Gastroesophageal sphincter (tissue), 3 donors: ENCODE data around the gene SLC16A6.

ENCODE experiments used
- EP300 ChIP-seq: sonication (generic); formaldehyde crosslinking; IDR thresholded peaks from one replicate; pipeline ENCODE4 v1.6.1; 2017; ENCODE audit warnings: antibody characterized with exemption, mild to moderate bottlenecking
- POLR2A ChIP-seq, 2 donors: fragments of 450-650 bp; IDR thresholded peaks; one replicate each; pipeline ENCODE4 v1.6.1; 2017; ENCODE audit warnings: antibody characterized with exemption in 2 of 2, mild to moderate bottlenecking in 2 of 2, moderate library complexity in 1 of 2
- POLR2AphosphoS5 ChIP-seq: sonication (generic); formaldehyde crosslinking; IDR thresholded peaks from one replicate; pipeline ENCODE4 v1.6.1; 2017; ENCODE audit warnings: antibody characterized with exemption
- TF ChIP-seq, protein P1 (sequence below), 4 experiments: fragments of 200-600 bp in 2 of 4; fragments of 450-650 bp in 2 of 4; sonication (generic) in 1 of 4; IDR thresholded peaks; one replicate each; pipeline ENCODE4 v1.5.1; 2017 to 2019; ENCODE audit warnings: antibody characterized with exemption in 4 of 4, mild to moderate bottlenecking in 2 of 4, moderate library complexity in 2 of 4

DNA sequence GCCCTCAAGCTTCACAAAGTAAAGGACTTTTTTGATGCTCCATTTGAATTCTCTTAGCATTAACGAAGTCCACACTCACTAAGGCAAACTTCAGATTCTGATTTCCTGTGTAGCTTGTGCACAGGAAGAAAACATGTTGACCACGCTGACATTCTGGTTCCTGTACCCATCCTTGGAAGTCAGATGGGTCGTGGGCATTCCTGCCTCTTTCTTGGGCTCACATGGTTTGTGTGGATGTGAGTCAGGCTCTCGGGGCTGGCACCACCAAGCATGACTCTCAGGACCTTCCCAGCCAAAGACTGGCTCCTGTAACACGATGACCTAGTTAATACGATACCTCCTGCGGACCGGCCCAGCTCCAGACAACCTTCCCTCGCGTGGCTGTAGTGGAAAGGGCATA, 33.2 kb upstream of the SLC16A6 start:
- TF ChIP-seq, protein P1, sequence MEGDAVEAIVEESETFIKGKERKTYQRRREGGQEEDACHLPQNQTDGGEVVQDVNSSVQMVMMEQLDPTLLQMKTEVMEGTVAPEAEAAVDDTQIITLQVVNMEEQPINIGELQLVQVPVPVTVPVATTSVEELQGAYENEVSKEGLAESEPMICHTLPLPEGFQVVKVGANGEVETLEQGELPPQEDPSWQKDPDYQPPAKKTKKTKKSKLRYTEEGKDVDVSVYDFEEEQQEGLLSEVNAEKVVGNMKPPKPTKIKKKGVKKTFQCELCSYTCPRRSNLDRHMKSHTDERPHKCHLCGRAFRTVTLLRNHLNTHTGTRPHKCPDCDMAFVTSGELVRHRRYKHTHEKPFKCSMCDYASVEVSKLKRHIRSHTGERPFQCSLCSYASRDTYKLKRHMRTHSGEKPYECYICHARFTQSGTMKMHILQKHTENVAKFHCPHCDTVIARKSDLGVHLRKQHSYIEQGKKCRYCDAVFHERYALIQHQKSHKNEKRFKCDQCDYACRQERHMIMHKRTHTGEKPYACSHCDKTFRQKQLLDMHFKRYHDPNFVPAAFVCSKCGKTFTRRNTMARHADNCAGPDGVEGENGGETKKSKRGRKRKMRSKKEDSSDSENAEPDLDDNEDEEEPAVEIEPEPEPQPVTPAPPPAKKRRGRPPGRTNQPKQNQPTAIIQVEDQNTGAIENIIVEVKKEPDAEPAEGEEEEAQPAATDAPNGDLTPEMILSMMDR (IDR thresholded peaks at IDR 0.05), result no peak
- TF ChIP-seq POLR2A (IDR thresholded peaks at IDR 0.05) (no peak), EP300 (no peak), POLR2AphosphoS5 (no peak)
